ENCODE data around the gene SMIM20.

Gene SMIM20

DNA sequence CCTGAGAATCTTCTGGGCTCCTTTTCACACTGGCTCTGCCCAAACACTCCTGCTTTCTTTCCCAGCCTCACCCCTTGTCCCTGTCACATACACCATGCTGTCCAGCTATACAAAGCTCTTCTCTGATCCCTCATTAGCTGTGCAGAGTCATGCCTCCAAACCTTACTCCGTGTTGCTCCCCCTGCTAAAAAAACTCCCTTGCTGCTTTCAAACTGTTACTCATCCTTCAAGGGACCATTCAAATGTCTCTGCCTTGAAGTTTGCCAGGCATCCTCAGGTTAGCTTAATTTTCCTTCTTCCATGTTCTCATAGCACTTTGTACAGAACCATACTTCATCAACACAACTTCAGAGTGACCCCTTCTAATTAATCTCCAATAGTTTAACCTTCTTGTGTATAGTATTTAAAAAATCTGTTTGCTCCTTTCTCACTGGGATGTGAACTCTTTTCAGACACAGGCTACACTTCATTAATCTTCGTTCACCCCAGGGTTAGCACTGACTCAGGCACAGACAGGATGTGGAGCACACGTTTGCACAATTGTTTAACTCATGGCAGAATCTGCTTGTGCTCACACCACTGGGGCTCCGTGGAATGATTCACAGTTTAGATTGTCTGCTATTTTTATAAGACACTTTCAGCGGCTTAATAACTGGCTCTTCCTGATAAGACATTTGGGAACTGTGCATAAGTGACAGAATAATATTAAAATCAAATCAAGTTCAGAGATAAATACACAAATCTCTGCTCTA lies 29.8 kb upstream of the SMIM20 start:
- TF ChIP-seq, protein P1, sequence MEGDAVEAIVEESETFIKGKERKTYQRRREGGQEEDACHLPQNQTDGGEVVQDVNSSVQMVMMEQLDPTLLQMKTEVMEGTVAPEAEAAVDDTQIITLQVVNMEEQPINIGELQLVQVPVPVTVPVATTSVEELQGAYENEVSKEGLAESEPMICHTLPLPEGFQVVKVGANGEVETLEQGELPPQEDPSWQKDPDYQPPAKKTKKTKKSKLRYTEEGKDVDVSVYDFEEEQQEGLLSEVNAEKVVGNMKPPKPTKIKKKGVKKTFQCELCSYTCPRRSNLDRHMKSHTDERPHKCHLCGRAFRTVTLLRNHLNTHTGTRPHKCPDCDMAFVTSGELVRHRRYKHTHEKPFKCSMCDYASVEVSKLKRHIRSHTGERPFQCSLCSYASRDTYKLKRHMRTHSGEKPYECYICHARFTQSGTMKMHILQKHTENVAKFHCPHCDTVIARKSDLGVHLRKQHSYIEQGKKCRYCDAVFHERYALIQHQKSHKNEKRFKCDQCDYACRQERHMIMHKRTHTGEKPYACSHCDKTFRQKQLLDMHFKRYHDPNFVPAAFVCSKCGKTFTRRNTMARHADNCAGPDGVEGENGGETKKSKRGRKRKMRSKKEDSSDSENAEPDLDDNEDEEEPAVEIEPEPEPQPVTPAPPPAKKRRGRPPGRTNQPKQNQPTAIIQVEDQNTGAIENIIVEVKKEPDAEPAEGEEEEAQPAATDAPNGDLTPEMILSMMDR (IDR thresholded peaks at IDR 0.05): no peak
- peaks cover 46% of the 10 kb centered on the region for H3K4me1 Mint-ChIP-seq
- H3K27me3 Mint-ChIP-seq (ENCODE audit: low read depth, poor library complexity): peaks cover 3% of the 10 kb centered on the region
- peak overlapping the region; percentile 4 for H3K4me3 Mint-ChIP-seq
- peak overlapping the region; percentile 90 for H3K27ac Mint-ChIP-seq
- DNase-seq: no peak
- H3K36me3 Mint-ChIP-seq (ENCODE audit: low read depth): no peaks in the 10 kb centered on the region
- no peaks in the 10 kb centered on the region for H3K9me3 Mint-ChIP-seq

DNA sequence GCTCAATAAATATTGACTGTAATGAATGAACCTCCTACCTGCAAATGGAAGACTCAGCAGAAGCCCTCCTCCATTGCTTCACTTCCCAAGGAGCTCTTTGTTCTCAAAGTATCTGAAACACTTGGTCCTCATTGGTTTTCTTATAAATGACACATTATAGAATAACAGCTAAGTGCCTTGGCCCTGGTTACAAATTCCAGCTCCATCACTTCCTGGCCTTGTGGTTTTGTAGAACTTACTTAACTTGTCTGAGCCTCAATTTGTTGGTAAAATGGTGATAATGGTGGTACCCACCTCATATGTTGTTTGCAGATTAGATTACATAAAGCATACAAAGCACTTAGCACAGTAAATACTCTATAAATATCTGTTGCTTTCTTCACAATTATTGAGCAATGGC lies 25.2 kb upstream of the SMIM20 start:
- TF ChIP-seq, protein P1 (IDR thresholded peaks at IDR 0.05): no peak
- Mint-ChIP-seq H3K4me1 (peaks cover 48% of the 10 kb centered on the region), H3K27me3 (ENCODE audit: low read depth, poor library complexity) (peaks cover 1% of the 10 kb centered on the region), H3K27ac (peak overlapping the region; percentile 31), H3K4me3 (no peak overlapping the region), H3K36me3 (ENCODE audit: low read depth) (no peaks in the 10 kb centered on the region), H3K9me3 (no peaks in the 10 kb centered on the region)
- no peak for DNase-seq

DNA sequence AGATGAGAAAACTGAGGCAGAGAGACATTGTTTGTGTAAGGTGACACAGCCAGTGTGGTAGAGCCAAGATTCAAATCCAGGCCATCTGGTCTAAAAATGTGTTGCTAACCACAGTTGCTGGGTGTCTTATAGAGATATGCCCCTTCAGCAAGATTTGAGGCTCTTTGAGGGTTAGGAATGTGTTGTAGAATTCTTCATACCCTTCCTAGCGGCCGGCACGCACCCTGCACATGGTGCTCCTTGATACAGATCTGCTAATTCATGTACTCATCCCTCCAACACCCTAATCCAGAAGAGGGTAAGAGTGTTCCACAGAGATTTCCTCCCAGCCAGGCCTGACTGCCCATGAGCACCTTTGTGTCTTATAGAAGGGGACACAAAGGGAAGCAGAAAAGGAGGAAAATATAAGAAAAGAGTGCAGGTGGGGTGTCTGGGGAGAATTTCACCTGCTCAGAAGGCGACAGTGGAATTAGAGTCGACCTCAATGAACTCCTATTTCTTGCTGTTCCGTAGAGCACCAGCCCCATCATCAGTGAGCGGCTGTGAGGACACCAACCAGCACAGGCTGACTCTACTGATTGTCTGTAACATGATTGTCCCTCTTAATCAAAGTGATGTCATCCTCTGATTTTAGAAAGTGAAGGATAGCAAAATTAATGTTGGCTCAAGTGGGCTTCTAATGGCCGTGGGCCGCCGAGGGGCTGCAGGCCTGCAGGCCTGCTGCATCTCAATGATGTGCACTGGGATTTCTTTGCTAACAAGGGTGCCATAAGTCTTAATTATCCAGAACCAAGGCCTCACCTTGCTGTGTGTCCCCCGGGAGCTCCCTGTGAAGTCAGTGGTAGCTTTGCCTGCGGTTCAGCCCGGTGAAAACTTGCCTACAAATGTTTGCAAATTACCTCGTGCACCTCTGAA lies 24.2 kb upstream of the SMIM20 start:
- Mint-ChIP-seq H3K36me3 (ENCODE audit: low read depth) (no peaks in the 10 kb centered on the region), H3K4me1 (peaks cover 37% of the 10 kb centered on the region), H3K27ac (no peak overlapping the region), H3K9me3 (no peaks in the 10 kb centered on the region), H3K27me3 (ENCODE audit: low read depth, poor library complexity) (peaks cover 3% of the 10 kb centered on the region), H3K4me3 (no peak overlapping the region)
- no peak for DNase-seq
- TF ChIP-seq, protein P1 (IDR thresholded peaks at IDR 0.05): no peak

DNA sequence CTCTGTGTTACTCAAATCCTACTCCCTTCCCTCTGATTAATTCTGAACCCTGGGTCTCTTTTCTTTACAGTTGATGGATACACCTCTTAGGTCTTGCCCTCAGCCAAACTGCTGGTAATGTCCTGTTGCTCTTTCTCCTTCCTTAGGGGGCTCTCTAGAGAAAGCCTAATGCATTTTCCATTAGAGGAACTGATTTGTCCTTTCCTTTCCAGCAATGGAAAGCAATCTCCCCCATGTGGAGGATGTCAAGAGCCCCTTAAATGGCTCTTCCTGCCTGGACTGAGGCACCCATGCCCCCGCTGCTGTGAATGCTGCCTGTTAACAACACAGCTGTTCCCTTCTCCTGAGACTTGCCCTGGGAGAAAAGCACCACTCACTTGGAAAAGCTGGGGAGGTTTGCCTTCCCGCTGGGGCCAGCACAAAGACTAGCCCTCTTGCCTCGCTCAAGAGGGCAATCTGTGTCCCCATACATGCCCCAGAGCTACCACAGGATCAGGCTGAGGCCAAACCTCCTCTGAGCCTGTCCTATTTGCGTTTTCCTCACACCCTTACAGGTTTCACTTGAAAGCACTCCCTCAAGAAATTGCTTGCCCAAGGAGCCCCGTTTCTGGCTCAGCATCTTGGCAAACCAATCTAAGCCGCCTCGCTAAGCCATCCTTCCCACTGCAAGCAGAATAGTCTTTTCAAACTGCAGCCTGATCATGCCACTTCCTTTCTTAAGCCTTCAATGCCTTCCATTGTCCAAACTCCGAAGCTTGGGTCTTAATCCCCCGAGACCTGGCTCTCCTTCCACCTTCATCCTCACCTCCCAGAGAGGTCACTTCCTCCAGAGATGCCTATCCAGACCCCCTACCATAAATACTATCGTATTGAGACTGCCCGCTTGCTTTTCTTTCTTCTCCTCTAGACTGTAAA lies 23.2 kb upstream of the SMIM20 start:
- Mint-ChIP-seq H3K9me3 (no peaks in the 10 kb centered on the region), H3K27ac (peak overlapping the region; percentile 1), H3K4me1 (peaks cover 30% of the 10 kb centered on the region), H3K4me3 (no peak overlapping the region), H3K36me3 (ENCODE audit: low read depth) (no peaks in the 10 kb centered on the region), H3K27me3 (ENCODE audit: low read depth, poor library complexity) (peaks cover 3% of the 10 kb centered on the region)
- TF ChIP-seq, protein P1 (IDR thresholded peaks at IDR 0.05): no peak
- no peak for DNase-seq

DNA sequence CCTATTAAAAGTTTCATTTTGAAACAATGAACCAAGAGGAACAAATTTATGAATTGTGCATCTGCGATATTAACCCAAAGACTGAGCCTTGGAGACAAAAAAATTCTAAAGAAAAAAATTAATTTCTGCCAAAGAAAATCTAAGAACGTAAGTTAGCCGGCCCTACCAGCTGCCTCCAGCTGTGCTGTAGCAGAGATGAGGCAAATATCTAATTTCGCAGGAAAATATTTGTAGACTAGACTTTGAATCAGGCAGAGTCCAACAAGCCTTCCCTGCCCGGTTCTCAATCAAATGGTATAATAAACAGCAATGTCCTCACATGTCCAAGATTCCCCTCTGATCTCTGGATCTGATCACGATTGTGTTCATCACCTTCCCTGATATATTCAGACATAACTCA lies 21.2 kb upstream of the SMIM20 start:
- Mint-ChIP-seq H3K4me1 (peaks cover 23% of the 10 kb centered on the region), H3K4me3 (no peak overlapping the region), H3K27ac (no peak overlapping the region), H3K36me3 (ENCODE audit: low read depth) (no peaks in the 10 kb centered on the region), H3K27me3 (ENCODE audit: low read depth, poor library complexity) (peaks cover 3% of the 10 kb centered on the region), H3K9me3 (no peaks in the 10 kb centered on the region)
- TF ChIP-seq, protein P1 (IDR thresholded peaks at IDR 0.05): no peak
- DNase-seq: no peak

All from nephron progenitor cell (in vitro differentiated cells).